Measurements from ENCODE around the gene PHACTR3. TPM values are rescaled to one million over a fixed set of nuclear protein-coding genes. Genes with fewer than 3 reads are reported as not detected.
A peak's percentile ranks its signal among the peaks of the same experiment; 100 is the strongest.

Gene PHACTR3
- total RNA-seq, 1 donor, result not detected

DNA sequence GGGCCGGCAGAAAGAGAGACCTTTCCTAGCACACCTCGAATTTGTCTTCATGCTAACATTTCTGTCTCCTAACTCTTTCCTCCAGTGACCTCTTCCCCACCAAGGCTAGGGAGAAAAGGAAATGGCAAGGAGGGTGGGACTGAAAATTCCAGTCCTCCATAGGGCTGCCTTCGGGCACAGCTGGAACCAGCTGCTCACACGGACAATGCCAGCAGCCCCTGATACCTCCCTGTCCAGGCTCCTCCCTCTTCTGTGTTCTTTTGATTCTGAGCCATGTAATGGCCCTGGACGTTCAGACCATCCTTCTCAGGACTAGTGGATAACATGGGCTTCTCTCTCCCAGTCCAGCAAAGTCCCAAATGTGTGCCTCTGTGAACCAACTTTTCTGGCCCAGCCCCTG, 29.1 kb upstream of the PHACTR3 start:
- no peaks in the 10 kb centered on the region for H3K4me1 ChIP-seq (ENCODE audit: insufficient read depth, low read length)
- no peaks in the 10 kb centered on the region for H4K20me1 ChIP-seq (ENCODE audit: insufficient read depth, low read length)
- no peaks in the 10 kb centered on the region for H3K9me3 ChIP-seq (ENCODE audit: low read depth, low read length)
- H3K4me2 ChIP-seq (ENCODE audit: insufficient read depth, low read length), result no peak overlapping the region
- no peak overlapping the region for H2AFZ ChIP-seq (ENCODE audit: low read length)
- DNase-seq (ENCODE audit: insufficient read length, low spot score, missing footprints), result no peak
- H3K27ac ChIP-seq (ENCODE audit: low read depth, low read length), result no peak overlapping the region
- H3K4me3 ChIP-seq (ENCODE audit: insufficient read depth, low read length), result no peak overlapping the region
- TF ChIP-seq, protein P1, sequence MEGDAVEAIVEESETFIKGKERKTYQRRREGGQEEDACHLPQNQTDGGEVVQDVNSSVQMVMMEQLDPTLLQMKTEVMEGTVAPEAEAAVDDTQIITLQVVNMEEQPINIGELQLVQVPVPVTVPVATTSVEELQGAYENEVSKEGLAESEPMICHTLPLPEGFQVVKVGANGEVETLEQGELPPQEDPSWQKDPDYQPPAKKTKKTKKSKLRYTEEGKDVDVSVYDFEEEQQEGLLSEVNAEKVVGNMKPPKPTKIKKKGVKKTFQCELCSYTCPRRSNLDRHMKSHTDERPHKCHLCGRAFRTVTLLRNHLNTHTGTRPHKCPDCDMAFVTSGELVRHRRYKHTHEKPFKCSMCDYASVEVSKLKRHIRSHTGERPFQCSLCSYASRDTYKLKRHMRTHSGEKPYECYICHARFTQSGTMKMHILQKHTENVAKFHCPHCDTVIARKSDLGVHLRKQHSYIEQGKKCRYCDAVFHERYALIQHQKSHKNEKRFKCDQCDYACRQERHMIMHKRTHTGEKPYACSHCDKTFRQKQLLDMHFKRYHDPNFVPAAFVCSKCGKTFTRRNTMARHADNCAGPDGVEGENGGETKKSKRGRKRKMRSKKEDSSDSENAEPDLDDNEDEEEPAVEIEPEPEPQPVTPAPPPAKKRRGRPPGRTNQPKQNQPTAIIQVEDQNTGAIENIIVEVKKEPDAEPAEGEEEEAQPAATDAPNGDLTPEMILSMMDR (IDR thresholded peaks at IDR 0.05; ENCODE audit: extremely low read depth, low read depth, low read length), result no peak
- H3K27me3 ChIP-seq (ENCODE audit: insufficient read depth, low read length), result peaks cover 10% of the 10 kb centered on the region
- no peaks in the 10 kb centered on the region for H3K79me2 ChIP-seq (ENCODE audit: insufficient read depth, low read length)
- H3K36me3 ChIP-seq (ENCODE audit: insufficient read depth, low read length), result no peaks in the 10 kb centered on the region

DNA sequence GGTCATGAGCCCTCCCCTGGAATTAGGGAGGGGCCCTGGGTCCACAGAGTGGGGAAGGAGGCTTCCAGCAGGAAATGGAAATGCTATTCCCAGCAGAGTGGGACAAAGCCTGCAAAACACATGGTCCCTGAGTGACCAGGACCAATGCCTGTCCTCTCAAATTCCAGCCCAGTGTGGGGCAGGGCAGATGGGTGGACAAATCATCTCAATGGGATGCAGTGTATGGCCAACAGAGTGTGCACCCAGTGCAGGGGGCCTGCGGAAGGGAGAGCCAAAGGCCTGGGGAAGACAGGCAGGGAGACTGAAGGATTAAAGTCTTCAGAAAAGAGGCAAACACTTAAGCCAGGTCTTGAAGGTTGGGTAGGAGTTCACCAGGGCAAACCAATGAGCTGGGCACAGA, 28.7 kb upstream of the PHACTR3 start:
- Histone ChIP-seq H2AFZ (ENCODE audit: low read length) (no peak overlapping the region), H3K9me3 (ENCODE audit: low read depth, low read length) (no peaks in the 10 kb centered on the region), H3K4me3 (ENCODE audit: insufficient read depth, low read length) (no peak overlapping the region), H3K79me2 (ENCODE audit: insufficient read depth, low read length) (no peaks in the 10 kb centered on the region), H3K27me3 (ENCODE audit: insufficient read depth, low read length) (peaks cover 10% of the 10 kb centered on the region), H3K4me2 (ENCODE audit: insufficient read depth, low read length) (no peak overlapping the region), H3K27ac (ENCODE audit: low read depth, low read length) (no peak overlapping the region), H3K36me3 (ENCODE audit: insufficient read depth, low read length) (no peaks in the 10 kb centered on the region), H3K4me1 (ENCODE audit: insufficient read depth, low read length) (no peaks in the 10 kb centered on the region), H4K20me1 (ENCODE audit: insufficient read depth, low read length) (no peaks in the 10 kb centered on the region)
- TF ChIP-seq, protein P1 (IDR thresholded peaks at IDR 0.05; ENCODE audit: extremely low read depth, low read depth, low read length), result no peak
- peak; percentile 57 for DNase-seq (ENCODE audit: insufficient read length, low spot score, missing footprints)

DNA sequence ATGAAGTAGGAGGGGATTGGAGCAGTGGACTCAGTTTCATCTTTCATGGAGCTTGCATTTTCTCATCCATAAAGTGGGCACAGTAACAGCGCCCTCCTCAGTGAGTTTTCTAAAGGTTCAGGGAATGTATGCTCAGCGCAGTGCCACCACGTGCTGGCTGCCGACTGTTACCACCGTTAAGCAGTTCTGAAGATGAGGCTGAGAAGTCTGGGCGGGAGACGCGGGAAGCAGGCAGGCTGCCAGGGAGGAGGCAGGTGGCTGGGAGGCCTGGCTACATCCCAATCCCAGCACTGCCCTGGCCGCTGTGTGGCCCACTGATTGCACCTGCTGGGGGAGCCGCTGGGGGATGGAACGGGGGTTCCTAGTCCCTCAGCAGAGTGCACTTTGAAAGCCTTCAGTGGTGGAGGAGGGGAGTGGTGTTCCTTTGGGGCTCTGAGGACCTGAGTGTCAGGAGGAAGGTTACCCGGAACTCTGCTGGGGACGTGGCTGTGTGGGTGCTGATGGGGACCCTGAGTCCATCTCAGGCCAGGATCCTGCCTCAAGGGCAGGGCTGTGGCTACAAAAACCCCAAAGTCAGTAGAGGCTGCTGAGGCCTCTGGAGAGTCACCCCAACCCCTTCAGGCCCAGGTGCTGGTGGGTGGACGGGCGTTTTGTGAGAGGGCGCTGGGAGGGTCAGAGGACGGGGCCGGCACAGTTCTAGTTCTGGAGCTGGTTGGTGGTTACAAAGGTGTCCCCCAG, 28.0 kb upstream of the PHACTR3 start:
- no peaks in the 10 kb centered on the region for H3K4me1 ChIP-seq (ENCODE audit: insufficient read depth, low read length)
- TF ChIP-seq, protein P1 (IDR thresholded peaks at IDR 0.05; ENCODE audit: extremely low read depth, low read depth, low read length), result no peak

DNA sequence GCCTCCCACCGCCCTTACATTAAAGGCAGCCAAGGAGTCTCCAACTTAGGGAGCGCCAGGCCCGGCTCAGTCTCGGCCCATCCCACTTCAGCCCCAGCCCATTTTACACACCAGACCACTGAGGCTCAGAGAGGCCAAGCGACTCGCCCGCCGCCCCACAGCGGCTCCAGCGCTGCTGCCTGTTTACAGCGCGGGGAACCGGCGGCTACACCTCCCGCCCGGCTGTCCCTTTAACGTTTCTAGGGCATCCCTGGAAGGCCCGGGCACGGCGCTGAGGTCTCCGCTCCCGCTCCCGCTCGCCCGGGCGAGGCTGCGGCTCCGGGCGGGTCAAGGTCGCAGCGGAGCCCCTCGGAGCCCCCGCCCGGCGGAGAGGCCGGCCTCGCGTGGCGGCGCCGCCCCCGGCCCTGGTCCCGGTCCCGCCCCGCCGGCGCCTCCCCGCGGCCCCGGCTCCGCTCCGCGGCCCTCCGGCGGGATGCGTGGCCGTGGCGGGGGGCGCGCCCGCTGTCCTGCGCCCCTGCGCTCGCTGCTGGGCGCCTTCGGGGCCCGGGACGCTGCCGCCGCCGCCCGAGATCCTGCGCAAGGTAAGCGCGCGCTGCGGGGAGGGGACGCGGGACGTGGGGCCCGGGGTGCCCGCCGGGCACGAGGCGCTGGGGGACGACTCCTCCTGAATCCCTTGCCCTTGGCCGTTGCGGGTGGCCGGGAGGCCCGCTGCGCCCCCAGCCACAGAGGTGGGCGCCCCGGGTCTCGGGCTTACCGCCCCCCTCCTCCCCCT, 27.1 kb upstream of the PHACTR3 start:
- Histone ChIP-seq H3K27ac (ENCODE audit: low read depth, low read length) (no peak overlapping the region), H3K79me2 (ENCODE audit: insufficient read depth, low read length) (no peaks in the 10 kb centered on the region), H3K9me3 (ENCODE audit: low read depth, low read length) (no peaks in the 10 kb centered on the region), H3K4me3 (ENCODE audit: insufficient read depth, low read length) (no peak overlapping the region), H2AFZ (ENCODE audit: low read length) (no peak overlapping the region), H4K20me1 (ENCODE audit: insufficient read depth, low read length) (no peaks in the 10 kb centered on the region), H3K4me2 (ENCODE audit: insufficient read depth, low read length) (no peak overlapping the region), H3K27me3 (ENCODE audit: insufficient read depth, low read length) (peaks cover 10% of the 10 kb centered on the region), H3K4me1 (ENCODE audit: insufficient read depth, low read length) (no peaks in the 10 kb centered on the region), H3K36me3 (ENCODE audit: insufficient read depth, low read length) (no peaks in the 10 kb centered on the region)
- DNase-seq (ENCODE audit: insufficient read length, low spot score, missing footprints), result peak; percentile 62
- TF ChIP-seq, protein P1 (IDR thresholded peaks at IDR 0.05; ENCODE audit: extremely low read depth, low read depth, low read length), result no peak

More for the DNA sequence above, 28.0 kb upstream of the PHACTR3 start:
- Histone ChIP-seq H3K4me2 (ENCODE audit: insufficient read depth, low read length) (no peak overlapping the region), H3K27me3 (ENCODE audit: insufficient read depth, low read length) (peaks cover 10% of the 10 kb centered on the region), H4K20me1 (ENCODE audit: insufficient read depth, low read length) (no peaks in the 10 kb centered on the region), H3K4me3 (ENCODE audit: insufficient read depth, low read length) (no peak overlapping the region), H3K9me3 (ENCODE audit: low read depth, low read length) (no peaks in the 10 kb centered on the region), H2AFZ (ENCODE audit: low read length) (no peak overlapping the region), H3K27ac (ENCODE audit: low read depth, low read length) (no peak overlapping the region), H3K36me3 (ENCODE audit: insufficient read depth, low read length) (no peaks in the 10 kb centered on the region), H3K79me2 (ENCODE audit: insufficient read depth, low read length) (no peaks in the 10 kb centered on the region)
- DNase-seq (ENCODE audit: insufficient read length, low spot score, missing footprints), result peak; percentile 73

Data from osteoblast (primary cell).